Adrenal gland (tissue), 5 donors: ENCODE results near the gene CARS2.

Experiments
- CTCF ChIP-seq, 6 experiments: fragments of 450-650 bp in 4 of 6; fragments of 200-600 bp in 2 of 6; sonication (generic) in 1 of 6; IDR thresholded peaks; 1 replicate in 5 of 6; 2 replicates in 1 of 6; pipeline versions ENCODE4 v1.5.1 to v1.8.0; 2016 to 2021; ENCODE audit warnings: antibody characterized with exemption in 6 of 6, mild to moderate bottlenecking in 2 of 6, moderate library complexity in 1 of 6
- POLR2A ChIP-seq, 2 donors: fragments of 450-650 bp; IDR thresholded peaks; one replicate each; pipeline ENCODE4 v1.6.1; 2017; ENCODE audit warnings: antibody characterized with exemption in 2 of 2, mild to moderate bottlenecking in 2 of 2, moderate library complexity in 1 of 2
- donor health status: DM: no; HTN: no; CAD: no.

GRCh38 chr13:110636053-110636475, 69.9 kb downstream of the CARS2 start:
- TF ChIP-seq CTCF (IDR thresholded peaks at IDR 0.05) (no peak), POLR2A (IDR thresholded peaks at IDR 0.05) (no peak)
